CD4-positive, alpha-beta T cell treated with Interleukin-4 for 1 hour (primary cell): ENCODE measurements around the gene ERC2.
"Not testable (repeated sequence)": the region's sequence is repeated elsewhere in the genome, so short reads cannot be mapped to it uniquely, and the experiment has no call there.

ENCODE experiments used
- DNase-seq, 2 donors: peaks; one replicate each; pipeline ENCODE4 v3.0.0-alpha.2; 2020 to 2022

The ERC2 gene

GRCh38 chr3:55863028-55863427 is 605.2 kb downstream of the ERC2 start:
- no peak for DNase-seq

GRCh38 chr3:55860049-55860721 is 608.1 kb downstream of the ERC2 start:
- DNase-seq = no peak

- DNase-seq = no peak
Measured at GRCh38 chr3:55859305-55859704, 609.0 kb downstream of the ERC2 start.

- no peak for DNase-seq
Measured at GRCh38 chr3:55858727-55859126, 609.5 kb downstream of the ERC2 start.

- no peak for DNase-seq
Measured at GRCh38 chr3:55858302-55858701, 610.0 kb downstream of the ERC2 start.

GRCh38 chr3:55857633-55858032 is 610.6 kb downstream of the ERC2 start:
- DNase-seq = no peak

GRCh38 chr3:55855311-55855710 is 613.0 kb downstream of the ERC2 start:
- no peak for DNase-seq

- no peak for DNase-seq
Measured at GRCh38 chr3:55854494-55854893, 613.8 kb downstream of the ERC2 start.

- DNase-seq = no peak
Measured at GRCh38 chr3:55852326-55852725, 615.9 kb downstream of the ERC2 start.

GRCh38 chr3:55842204-55842603 is 626.1 kb downstream of the ERC2 start:
- no peak for DNase-seq

- not testable (repeated sequence) for DNase-seq
Measured at GRCh38 chr3:55831876-55832275, 636.4 kb downstream of the ERC2 start.

GRCh38 chr3:55828712-55829111 is 639.6 kb downstream of the ERC2 start:
- DNase-seq = no peak

- DNase-seq = no peak
Measured at GRCh38 chr3:55827786-55828185, 640.5 kb downstream of the ERC2 start.

- no peak for DNase-seq
Measured at GRCh38 chr3:55826731-55827496, 641.4 kb downstream of the ERC2 start.

GRCh38 chr3:55826097-55826496 is 642.2 kb downstream of the ERC2 start:
- DNase-seq = no peak

- DNase-seq = no peak
Measured at GRCh38 chr3:55824406-55824805, 643.9 kb downstream of the ERC2 start.

- no peak for DNase-seq
Measured at GRCh38 chr3:55823829-55824228, 644.4 kb downstream of the ERC2 start.

GRCh38 chr3:55823001-55823400 is 645.3 kb downstream of the ERC2 start:
- no peak for DNase-seq

- DNase-seq = no peak
Measured at GRCh38 chr3:55819005-55819404, 649.3 kb downstream of the ERC2 start.

- DNase-seq = no peak
Measured at GRCh38 chr3:55818485-55818884, 649.8 kb downstream of the ERC2 start.

- DNase-seq = no peak
Measured at GRCh38 chr3:55816794-55817576, 651.3 kb downstream of the ERC2 start.

GRCh38 chr3:55815262-55815661 is 653.0 kb downstream of the ERC2 start:
- DNase-seq = no peak

- no peak for DNase-seq
Measured at GRCh38 chr3:55813268-55814097, 654.8 kb downstream of the ERC2 start.
